ENCODE results near the gene ITGB3BP. TPM values are rescaled to one million over a fixed set of nuclear protein-coding genes. Genes with fewer than 3 reads are reported as not detected.

ITGB3BP gene
- total and polyA plus RNA-seq, 2 of the 8 experiments (the other 6 are each of a cell fraction or from before 2014, with no cell fraction given), result 17.6 to 49.1 TPM

- TF ChIP-seq RAD21 (IDR thresholded peaks at IDR 0.05 in 1 of 2, conservative IDR thresholded peaks at IDR 0.05 in 1 of 2; ENCODE audit: low read depth in 2 of 2, low read length in 2 of 2), result no peak
- no peak for TF ChIP-seq SAP30 (IDR thresholded peaks at IDR 0.05; ENCODE audit: insufficient read depth, insufficient replicate concordance, low read length)
- TF ChIP-seq CHD2 (IDR thresholded peaks at IDR 0.05; ENCODE audit: low read length), result no peak
Measured at GRCh38 chr1:63442141-63442475, 80.9 kb downstream of the ITGB3BP start (continued).

Data from H1 (cell line).